Mesendoderm (in vitro differentiated cells): ENCODE data around the gene GDPD2.
A peak's percentile ranks its signal among the peaks of the same experiment; 100 is the strongest.

Experiments
- DNase-seq: peaks from one replicate; pipeline ENCODE4 v3.0.0; 2013
- H2AK5ac ChIP-seq: 2 replicates; pipeline ENCODE4 v1.6.1; 2013; ENCODE audit warnings: low read length, inconsistent platforms
- H2BK120ac ChIP-seq: 2 replicates; pipeline ENCODE4 v1.6.1; 2013; ENCODE audit warnings: low read depth, mild to moderate bottlenecking, low read length, moderate library complexity, mixed read lengths
- H2BK15ac ChIP-seq: replicated peaks from 2 replicates; pipeline ENCODE4 v1.6.1; 2013; ENCODE audit warnings: low read depth, mild to moderate bottlenecking, moderate library complexity
- H2BK5ac ChIP-seq: 2 replicates; pipeline ENCODE4 v1.6.1; 2013; ENCODE audit warnings: low read length, inconsistent platforms
- H3K18ac ChIP-seq: 2 replicates; pipeline ENCODE4 v1.6.1; 2013; ENCODE audit warnings: mild to moderate bottlenecking, low read length, mixed read lengths
- H3K23ac ChIP-seq: one replicate; pipeline ENCODE4 v1.6.1; 2013; ENCODE audit warnings: low read length
- H3K27ac ChIP-seq: 2 replicates; pipeline ENCODE4 v1.5.1; 2013; ENCODE audit warnings: low read depth, mild to moderate bottlenecking, inconsistent platforms, low read length, moderate library complexity
- H3K27me3 ChIP-seq: 2 replicates; pipeline ENCODE4 v1.6.1; 2013; ENCODE audit warnings: low read length, control low read depth, mild to moderate bottlenecking, inconsistent platforms; ENCODE audit not compliant: insufficient read depth, poor library complexity
- H3K36me3 ChIP-seq: 2 replicates; pipeline ENCODE4 v1.6.1; 2013; ENCODE audit warnings: low read length, inconsistent platforms; ENCODE audit not compliant: control insufficient read depth, insufficient read depth
- H3K4ac ChIP-seq: one replicate; pipeline ENCODE4 v1.6.1; 2013; ENCODE audit warnings: low read depth, mild to moderate bottlenecking, low read length, moderate library complexity
- H3K4me1 ChIP-seq: 2 replicates; pipeline ENCODE4 v1.6.1; 2013; ENCODE audit warnings: low read depth, low read length, inconsistent platforms; ENCODE audit not compliant: control insufficient read depth
- H3K4me2 ChIP-seq: 2 replicates; pipeline ENCODE4 v1.6.1; 2013; ENCODE audit warnings: low read length
- H3K4me3 ChIP-seq: 2 replicates; pipeline ENCODE4 v1.5.1; 2013; ENCODE audit warnings: mild to moderate bottlenecking, low read length
- H3K56ac ChIP-seq: one replicate; pipeline ENCODE4 v1.6.1; 2013; ENCODE audit warnings: low read length
- H3K79me1 ChIP-seq: 2 replicates; pipeline ENCODE4 v1.6.1; 2013; ENCODE audit warnings: low read length, inconsistent platforms
- H3K79me2 ChIP-seq: 2 replicates; pipeline ENCODE4 v1.6.1; 2013; ENCODE audit warnings: mild to moderate bottlenecking, low read length; ENCODE audit not compliant: control insufficient read depth, insufficient read depth
- H3K9ac ChIP-seq: 2 replicates; pipeline ENCODE4 v1.6.1; 2013; ENCODE audit warnings: low read length, inconsistent platforms
- H4K5ac ChIP-seq: one replicate; pipeline ENCODE4 v1.6.1; 2013; ENCODE audit warnings: low read length
- H4K8ac ChIP-seq: one replicate; pipeline ENCODE4 v1.6.1; 2013; ENCODE audit warnings: low read depth, mild to moderate bottlenecking, control low read depth, low read length, moderate library complexity
- WGBS: extraction: QIAGEN DNeasy Blood & Tissue Kit; methylation state at CpG from one replicate; pipeline ENCODE4 v1.1.7; 2013; ENCODE audit warnings: low lambda C conversion rate, missing lambda C conversion rate; ENCODE audit not compliant: insufficient coverage; ENCODE audit errors: extremely low coverage; 5-methylcytosine and 5-hydroxymethylcytosine counted together

GDPD2 gene

GRCh38 chrX:70446380-70447350, 23.6 kb downstream of the GDPD2 start:
- Histone ChIP-seq H3K23ac (no peak overlapping the region), H3K4me2 (no peak overlapping the region), H2AK5ac (no peak overlapping the region), H4K5ac (no peak overlapping the region), H3K4ac (no peak overlapping the region), H3K27ac (no peak overlapping the region), H3K18ac (no peak overlapping the region), H2BK15ac (no peak overlapping the region), H2BK120ac (no peak overlapping the region), H3K79me2 (no peaks in the 10 kb centered on the region), H3K4me1 (no peaks in the 10 kb centered on the region), H3K27me3 (no peaks in the 10 kb centered on the region), H3K79me1 (no peaks in the 10 kb centered on the region), H3K56ac (no peak overlapping the region), H3K9ac (no peak overlapping the region), H4K8ac (no peak overlapping the region), H3K36me3 (no peaks in the 10 kb centered on the region), H3K4me3 (no peak overlapping the region), H2BK5ac (no peak overlapping the region)
- no CpG with 5 or more reads among the region's 16 CpGs for WGBS
- DNase-seq: no peak

DNA sequence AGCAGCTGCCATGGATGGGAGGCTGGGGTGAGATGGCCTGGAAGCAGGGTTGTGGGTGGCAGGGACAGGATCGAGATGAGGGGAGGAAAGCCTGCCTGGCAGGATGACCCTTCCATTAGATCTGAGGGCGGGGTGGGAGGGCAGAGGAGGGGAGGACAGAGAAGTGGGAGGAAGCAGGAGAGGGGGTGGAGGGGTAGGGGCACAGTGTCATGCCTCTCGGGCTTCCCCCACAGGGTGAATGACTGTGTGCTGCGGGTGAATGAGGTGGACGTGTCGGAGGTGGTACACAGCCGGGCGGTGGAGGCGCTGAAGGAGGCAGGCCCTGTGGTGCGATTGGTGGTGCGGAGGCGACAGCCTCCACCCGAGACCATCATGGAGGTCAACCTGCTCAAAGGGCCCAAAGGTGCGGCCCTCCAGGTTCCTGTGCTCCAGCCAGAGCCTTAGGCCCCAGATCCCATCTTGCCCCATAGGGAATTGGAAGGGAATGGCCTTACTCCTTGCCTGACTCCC, 26.4 kb downstream of the GDPD2 start:
- Histone ChIP-seq H2BK15ac (no peak overlapping the region), H3K56ac (no peak overlapping the region), H3K27ac (no peak overlapping the region), H2BK120ac (no peak overlapping the region), H3K9ac (no peak overlapping the region), H3K4me3 (no peak overlapping the region), H4K5ac (no peak overlapping the region), H2BK5ac (no peak overlapping the region), H3K79me2 (no peaks in the 10 kb centered on the region), H3K4ac (no peak overlapping the region), H3K36me3 (no peaks in the 10 kb centered on the region), H3K4me1 (no peaks in the 10 kb centered on the region), H3K79me1 (no peaks in the 10 kb centered on the region), H3K4me2 (no peak overlapping the region), H2AK5ac (no peak overlapping the region), H3K18ac (no peak overlapping the region), H3K23ac (no peak overlapping the region), H3K27me3 (no peaks in the 10 kb centered on the region), H4K8ac (no peak overlapping the region)
- WGBS: no CpG with 5 or more reads among the region's 14 CpGs
- no peak for DNase-seq

DNA sequence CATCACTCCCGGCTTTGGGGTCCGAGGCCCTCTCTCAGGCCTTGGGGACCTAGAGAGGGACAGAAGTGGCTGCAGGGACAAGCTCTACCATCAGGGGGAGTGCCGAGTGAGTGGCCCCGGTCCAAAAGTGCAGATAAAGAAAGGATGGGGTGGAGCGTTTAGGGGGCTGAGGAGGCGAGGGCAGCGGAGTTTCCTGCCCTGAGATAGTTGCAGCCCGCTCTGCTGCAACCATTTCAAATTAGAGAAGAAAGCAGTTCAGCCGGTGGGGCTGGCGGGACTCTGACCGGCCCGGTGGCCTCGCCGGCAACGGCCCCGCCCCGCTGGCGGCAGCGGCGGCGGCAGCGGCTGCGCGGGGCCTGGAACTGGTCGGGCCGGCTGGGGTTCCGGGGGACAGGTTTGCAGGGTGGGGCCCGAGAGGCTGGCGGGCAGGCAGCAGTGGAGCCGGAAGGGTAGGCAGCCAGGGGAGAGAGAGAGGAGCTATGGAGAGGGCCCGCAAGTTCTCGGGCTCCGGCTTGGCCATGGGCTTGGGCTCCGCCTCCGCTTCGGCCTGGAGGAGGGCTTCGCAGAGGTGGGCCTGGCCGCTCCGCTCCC, 29.1 kb downstream of the GDPD2 start:
- Histone ChIP-seq H3K9ac (peak overlapping the region; percentile 68), H3K79me2 (peaks cover 16% of the 10 kb centered on the region), H3K4me3 (peak overlapping the region; percentile 40), H4K5ac (no peak overlapping the region), H3K79me1 (no peaks in the 10 kb centered on the region), H3K4me1 (no peaks in the 10 kb centered on the region), H3K18ac (peak overlapping the region; percentile 52), H2BK120ac (no peak overlapping the region), H2BK15ac (no peak overlapping the region), H3K36me3 (no peaks in the 10 kb centered on the region), H3K4me2 (peak overlapping the region; percentile 57), H3K56ac (peak overlapping the region; percentile 81), H3K4ac (no peak overlapping the region), H3K27me3 (no peaks in the 10 kb centered on the region), H3K27ac (peak overlapping the region; percentile 31), H3K23ac (no peak overlapping the region), H2AK5ac (no peak overlapping the region), H4K8ac (no peak overlapping the region), H2BK5ac (no peak overlapping the region)
- no CpG with 5 or more reads among the region's 39 CpGs for WGBS
- DNase-seq: peak; percentile 64

- no peak overlapping the region for H3K27ac ChIP-seq
- peaks cover 16% of the 10 kb centered on the region for H3K79me2 ChIP-seq
- no peak for DNase-seq
- H4K5ac ChIP-seq: no peak overlapping the region
- H3K18ac ChIP-seq: no peak overlapping the region
- WGBS: no CpG with 5 or more reads among the region's 5 CpGs
- H3K36me3 ChIP-seq: no peaks in the 10 kb centered on the region
- no peaks in the 10 kb centered on the region for H3K27me3 ChIP-seq
- peak overlapping the region; percentile 68 for H3K9ac ChIP-seq
- H4K8ac ChIP-seq: no peak overlapping the region
- no peak overlapping the region for H3K4ac ChIP-seq
- no peak overlapping the region for H2BK5ac ChIP-seq
- H2AK5ac ChIP-seq: no peak overlapping the region
- H3K79me1 ChIP-seq: no peaks in the 10 kb centered on the region
- H3K23ac ChIP-seq: no peak overlapping the region
- H3K4me3 ChIP-seq: no peak overlapping the region
- H2BK15ac ChIP-seq: no peak overlapping the region
- H3K4me2 ChIP-seq: no peak overlapping the region
- H2BK120ac ChIP-seq: no peak overlapping the region
- peak overlapping the region; percentile 81 for H3K56ac ChIP-seq
- no peaks in the 10 kb centered on the region for H3K4me1 ChIP-seq
Observed at GRCh38 chrX:70453024-70453618, 30.0 kb downstream of the GDPD2 start.

- H3K27ac ChIP-seq: peak overlapping the region; percentile 78
Observed at GRCh38 chrX:70454441-70455365, 31.6 kb downstream of the GDPD2 start.

More at GRCh38 chrX:70454441-70455365, 31.6 kb downstream of the GDPD2 start:
- WGBS: no CpG with 5 or more reads among the region's 48 CpGs
- Histone ChIP-seq H3K79me2 (peaks cover 16% of the 10 kb centered on the region), H2BK120ac (peak overlapping the region; percentile 39), H3K27me3 (no peaks in the 10 kb centered on the region), H3K23ac (no peak overlapping the region), H3K4me3 (peak overlapping the region; percentile 57), H4K5ac (no peak overlapping the region), H3K4ac (peak overlapping the region; percentile 84), H2BK5ac (peak overlapping the region; percentile 63), H3K36me3 (no peaks in the 10 kb centered on the region), H2AK5ac (no peak overlapping the region), H3K4me1 (no peaks in the 10 kb centered on the region), H3K56ac (peak overlapping the region; percentile 93), H4K8ac (no peak overlapping the region), H3K18ac (peak overlapping the region; percentile 98), H3K4me2 (peak overlapping the region; percentile 59), H3K79me1 (no peaks in the 10 kb centered on the region), H3K9ac (peak overlapping the region; percentile 92), H2BK15ac (no peak overlapping the region)
- peak; percentile 97 for DNase-seq
